ENCODE data around the gene GCFC2.
"Not testable (repeated sequence)": the region's sequence is repeated elsewhere in the genome, so short reads cannot be mapped to it uniquely, and the experiment has no call there.

GCFC2 gene

GRCh38 chr2:75688196-75688595 lies 22.5 kb downstream of the GCFC2 start:
- Histone ChIP-seq H3K27me3 (ENCODE audit: control insufficient read depth in 2 of 2, insufficient read depth in 2 of 2, low read length in 2 of 2) (no peaks in the 10 kb centered on the region), H3K9me3 (ENCODE audit: control insufficient read depth in 2 of 2, low read length in 2 of 2) (no peaks in the 10 kb centered on the region), H3K4me3 (ENCODE audit: low read length in 2 of 2) (no peak overlapping the region), H3K36me3 (ENCODE audit: control insufficient read depth in 2 of 2, insufficient read depth in 2 of 2, low read length in 2 of 2) (peaks cover 9 to 20% of the 10 kb centered on the region in 2 donors), H3K9ac (ENCODE audit: low read depth in 1 of 2, low read length in 2 of 2) (no peak overlapping the region), H3K27ac (ENCODE audit: low read depth in 2 of 2, low read length in 2 of 2) (no peak overlapping the region), H3K4me1 (ENCODE audit: control insufficient read depth in 2 of 2, insufficient read depth in 2 of 2, low read length in 2 of 2) (no peaks in the 10 kb centered on the region)

- H3K27me3 ChIP-seq (ENCODE audit: control insufficient read depth in 2 of 2, insufficient read depth in 2 of 2, low read length in 2 of 2); H3K4me1 ChIP-seq (ENCODE audit: control insufficient read depth in 2 of 2, insufficient read depth in 2 of 2, low read length in 2 of 2); H3K9me3 ChIP-seq (ENCODE audit: control insufficient read depth in 2 of 2, low read length in 2 of 2); H3K9ac ChIP-seq (ENCODE audit: low read depth in 1 of 2, low read length in 2 of 2); H3K4me3 ChIP-seq (ENCODE audit: low read length in 2 of 2); H3K27ac ChIP-seq (ENCODE audit: low read depth in 2 of 2, low read length in 2 of 2): not testable (repeated sequence)
- H3K36me3 ChIP-seq (ENCODE audit: control insufficient read depth in 2 of 2, insufficient read depth in 2 of 2, low read length in 2 of 2), result peaks cover 8 to 16% of the 10 kb centered on the region in 2 donors
Observed at GRCh38 chr2:75683430-75683829, 27.3 kb downstream of the GCFC2 start.

GRCh38 chr2:75680402-75680801 lies 30.3 kb downstream of the GCFC2 start:
- H3K27ac ChIP-seq (ENCODE audit: low read depth in 2 of 2, low read length in 2 of 2), result no peak overlapping the region
- H3K9me3 ChIP-seq (ENCODE audit: control insufficient read depth in 2 of 2, low read length in 2 of 2), result no peaks in the 10 kb centered on the region
- H3K4me3 ChIP-seq (ENCODE audit: low read length in 2 of 2), result no peak overlapping the region
- H3K27me3 ChIP-seq (ENCODE audit: control insufficient read depth in 2 of 2, insufficient read depth in 2 of 2, low read length in 2 of 2), result no peaks in the 10 kb centered on the region
- H3K36me3 ChIP-seq (ENCODE audit: control insufficient read depth in 2 of 2, insufficient read depth in 2 of 2, low read length in 2 of 2), result peaks cover 8 to 12% of the 10 kb centered on the region in 2 donors
- no peak overlapping the region for H3K9ac ChIP-seq (ENCODE audit: low read depth in 1 of 2, low read length in 2 of 2)
- H3K4me1 ChIP-seq (ENCODE audit: control insufficient read depth in 2 of 2, insufficient read depth in 2 of 2, low read length in 2 of 2), result no peaks in the 10 kb centered on the region

- H3K4me1 ChIP-seq (ENCODE audit: control insufficient read depth in 2 of 2, insufficient read depth in 2 of 2, low read length in 2 of 2), result no peaks in the 10 kb centered on the region
Observed at GRCh38 chr2:75679556-75679955, 31.2 kb downstream of the GCFC2 start.

GRCh38 chr2:75676464-75676863 lies 34.3 kb downstream of the GCFC2 start:
- Histone ChIP-seq H3K9me3 (ENCODE audit: control insufficient read depth in 2 of 2, low read length in 2 of 2) (no peaks in the 10 kb centered on the region), H3K9ac (ENCODE audit: low read depth in 1 of 2, low read length in 2 of 2) (no peak overlapping the region), H3K27me3 (ENCODE audit: control insufficient read depth in 2 of 2, insufficient read depth in 2 of 2, low read length in 2 of 2) (no peaks in the 10 kb centered on the region), H3K4me3 (ENCODE audit: low read length in 2 of 2) (no peak overlapping the region), H3K4me1 (ENCODE audit: control insufficient read depth in 2 of 2, insufficient read depth in 2 of 2, low read length in 2 of 2) (no peaks in the 10 kb centered on the region), H3K27ac (ENCODE audit: low read depth in 2 of 2, low read length in 2 of 2) (no peak overlapping the region), H3K36me3 (ENCODE audit: control insufficient read depth in 2 of 2, insufficient read depth in 2 of 2, low read length in 2 of 2) (peaks cover 8 to 10% of the 10 kb centered on the region in 2 donors)

More at GRCh38 chr2:75679556-75679955, 31.2 kb downstream of the GCFC2 start:
- H3K9ac ChIP-seq (ENCODE audit: low read depth in 1 of 2, low read length in 2 of 2), result no peak overlapping the region
- H3K27me3 ChIP-seq (ENCODE audit: control insufficient read depth in 2 of 2, insufficient read depth in 2 of 2, low read length in 2 of 2), result no peaks in the 10 kb centered on the region
- H3K36me3 ChIP-seq (ENCODE audit: control insufficient read depth in 2 of 2, insufficient read depth in 2 of 2, low read length in 2 of 2), result peaks cover 8% of the 10 kb centered on the region in 2 donors
- H3K4me3 ChIP-seq (ENCODE audit: low read length in 2 of 2), result no peak overlapping the region
- no peak overlapping the region for H3K27ac ChIP-seq (ENCODE audit: low read depth in 2 of 2, low read length in 2 of 2)
- no peaks in the 10 kb centered on the region for H3K9me3 ChIP-seq (ENCODE audit: control insufficient read depth in 2 of 2, low read length in 2 of 2)

GRCh38 chr2:75675908-75676307 lies 34.8 kb downstream of the GCFC2 start:
- Histone ChIP-seq H3K4me3 (ENCODE audit: low read length in 2 of 2) (no peak overlapping the region), H3K27me3 (ENCODE audit: control insufficient read depth in 2 of 2, insufficient read depth in 2 of 2, low read length in 2 of 2) (no peaks in the 10 kb centered on the region), H3K36me3 (ENCODE audit: control insufficient read depth in 2 of 2, insufficient read depth in 2 of 2, low read length in 2 of 2) (peaks cover 11 to 13% of the 10 kb centered on the region in 2 donors), H3K4me1 (ENCODE audit: control insufficient read depth in 2 of 2, insufficient read depth in 2 of 2, low read length in 2 of 2) (no peaks in the 10 kb centered on the region), H3K9me3 (ENCODE audit: control insufficient read depth in 2 of 2, low read length in 2 of 2) (no peaks in the 10 kb centered on the region), H3K9ac (ENCODE audit: low read depth in 1 of 2, low read length in 2 of 2) (no peak overlapping the region), H3K27ac (ENCODE audit: low read depth in 2 of 2, low read length in 2 of 2) (no peak overlapping the region)

GRCh38 chr2:75675423-75675822 lies 35.3 kb downstream of the GCFC2 start:
- H3K9ac ChIP-seq (ENCODE audit: low read depth in 1 of 2, low read length in 2 of 2); H3K4me1 ChIP-seq (ENCODE audit: control insufficient read depth in 2 of 2, insufficient read depth in 2 of 2, low read length in 2 of 2); H3K9me3 ChIP-seq (ENCODE audit: control insufficient read depth in 2 of 2, low read length in 2 of 2); H3K27ac ChIP-seq (ENCODE audit: low read depth in 2 of 2, low read length in 2 of 2); H3K4me3 ChIP-seq (ENCODE audit: low read length in 2 of 2); H3K27me3 ChIP-seq (ENCODE audit: control insufficient read depth in 2 of 2, insufficient read depth in 2 of 2, low read length in 2 of 2): not testable (repeated sequence)
- H3K36me3 ChIP-seq (ENCODE audit: control insufficient read depth in 2 of 2, insufficient read depth in 2 of 2, low read length in 2 of 2), result peaks cover 10 to 12% of the 10 kb centered on the region in 2 donors

- no peaks in the 10 kb centered on the region for H3K27me3 ChIP-seq (ENCODE audit: control insufficient read depth in 2 of 2, insufficient read depth in 2 of 2, low read length in 2 of 2)
- H3K36me3 ChIP-seq (ENCODE audit: control insufficient read depth in 2 of 2, insufficient read depth in 2 of 2, low read length in 2 of 2), result peaks cover 15 to 16% of the 10 kb centered on the region in 2 donors
- H3K9ac ChIP-seq (ENCODE audit: low read depth in 1 of 2, low read length in 2 of 2), result no peak overlapping the region
- H3K4me3 ChIP-seq (ENCODE audit: low read length in 2 of 2), result no peak overlapping the region
- no peak overlapping the region for H3K27ac ChIP-seq (ENCODE audit: low read depth in 2 of 2, low read length in 2 of 2)
- H3K4me1 ChIP-seq (ENCODE audit: control insufficient read depth in 2 of 2, insufficient read depth in 2 of 2, low read length in 2 of 2), result no peaks in the 10 kb centered on the region
- no peaks in the 10 kb centered on the region for H3K9me3 ChIP-seq (ENCODE audit: control insufficient read depth in 2 of 2, low read length in 2 of 2)
Observed at GRCh38 chr2:75667884-75668283, 42.8 kb downstream of the GCFC2 start.

- no peak overlapping the region for H3K4me3 ChIP-seq (ENCODE audit: low read length in 2 of 2)
- H3K27me3 ChIP-seq (ENCODE audit: control insufficient read depth in 2 of 2, insufficient read depth in 2 of 2, low read length in 2 of 2), result no peaks in the 10 kb centered on the region
- H3K9ac ChIP-seq (ENCODE audit: low read depth in 1 of 2, low read length in 2 of 2), result no peak overlapping the region
- peaks cover 12 to 18% of the 10 kb centered on the region in 2 donors for H3K36me3 ChIP-seq (ENCODE audit: control insufficient read depth in 2 of 2, insufficient read depth in 2 of 2, low read length in 2 of 2)
- H3K4me1 ChIP-seq (ENCODE audit: control insufficient read depth in 2 of 2, insufficient read depth in 2 of 2, low read length in 2 of 2), result no peaks in the 10 kb centered on the region
- H3K9me3 ChIP-seq (ENCODE audit: control insufficient read depth in 2 of 2, low read length in 2 of 2), result no peaks in the 10 kb centered on the region
- H3K27ac ChIP-seq (ENCODE audit: low read depth in 2 of 2, low read length in 2 of 2), result no peak overlapping the region
Observed at GRCh38 chr2:75666911-75667310, 43.8 kb downstream of the GCFC2 start.

- H3K4me1 ChIP-seq (ENCODE audit: control insufficient read depth in 2 of 2, insufficient read depth in 2 of 2, low read length in 2 of 2), result no peaks in the 10 kb centered on the region
- H3K27ac ChIP-seq (ENCODE audit: low read depth in 2 of 2, low read length in 2 of 2), result no peak overlapping the region
- no peaks in the 10 kb centered on the region for H3K27me3 ChIP-seq (ENCODE audit: control insufficient read depth in 2 of 2, insufficient read depth in 2 of 2, low read length in 2 of 2)
- no peak overlapping the region for H3K4me3 ChIP-seq (ENCODE audit: low read length in 2 of 2)
- H3K9ac ChIP-seq (ENCODE audit: low read depth in 1 of 2, low read length in 2 of 2), result no peak overlapping the region
- H3K9me3 ChIP-seq (ENCODE audit: control insufficient read depth in 2 of 2, low read length in 2 of 2), result no peaks in the 10 kb centered on the region
- H3K36me3 ChIP-seq (ENCODE audit: control insufficient read depth in 2 of 2, insufficient read depth in 2 of 2, low read length in 2 of 2), result peaks cover 51 to 62% of the 10 kb centered on the region in 2 donors
Observed at GRCh38 chr2:75657798-75658197, 52.9 kb downstream of the GCFC2 start.

GRCh38 chr2:75656563-75656962 lies 54.2 kb downstream of the GCFC2 start:
- Histone ChIP-seq H3K4me1 (ENCODE audit: control insufficient read depth in 2 of 2, insufficient read depth in 2 of 2, low read length in 2 of 2) (no peaks in the 10 kb centered on the region), H3K27ac (ENCODE audit: low read depth in 2 of 2, low read length in 2 of 2) (no peak overlapping the region), H3K27me3 (ENCODE audit: control insufficient read depth in 2 of 2, insufficient read depth in 2 of 2, low read length in 2 of 2) (no peaks in the 10 kb centered on the region), H3K9ac (ENCODE audit: low read depth in 1 of 2, low read length in 2 of 2) (no peak overlapping the region), H3K4me3 (ENCODE audit: low read length in 2 of 2) (no peak overlapping the region), H3K9me3 (ENCODE audit: control insufficient read depth in 2 of 2, low read length in 2 of 2) (no peaks in the 10 kb centered on the region), H3K36me3 (ENCODE audit: control insufficient read depth in 2 of 2, insufficient read depth in 2 of 2, low read length in 2 of 2) (peaks cover 52 to 58% of the 10 kb centered on the region in 2 donors)

Measured in mucosa of rectum (tissue), 2 donors.